ENCODE results near the gene HCK. TPM values are rescaled to one million over a fixed set of nuclear protein-coding genes. Genes with fewer than 3 reads are reported as not detected.

The HCK gene
- total RNA-seq, 1 donor from 2014 or later = under 0.01 TPM

DNA sequence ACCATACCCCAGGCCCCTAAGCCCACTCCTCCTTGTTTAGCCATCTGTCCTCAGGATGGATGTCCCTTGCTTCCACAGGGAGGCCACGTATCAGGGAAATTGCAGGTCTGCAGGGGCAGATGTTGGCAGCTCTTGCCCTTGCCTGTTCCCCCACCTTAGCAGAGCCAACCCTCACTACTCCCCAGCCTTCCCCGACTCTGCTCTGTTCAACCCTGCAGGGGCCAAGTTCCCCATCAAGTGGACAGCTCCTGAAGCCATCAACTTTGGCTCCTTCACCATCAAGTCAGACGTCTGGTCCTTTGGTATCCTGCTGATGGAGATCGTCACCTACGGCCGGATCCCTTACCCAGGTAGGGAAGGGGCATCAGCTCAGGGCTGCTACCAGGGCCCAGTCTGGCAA, 46.7 kb downstream of the HCK start:
- Histone ChIP-seq H3K4me3 (ENCODE audit: low read depth, low read length) (no peak overlapping the region), H3K36me3 (ENCODE audit: control insufficient read depth, insufficient read depth, low read length) (no peaks in the 10 kb centered on the region), H3K27me3 (ENCODE audit: control insufficient read depth, insufficient read depth, low read length) (no peaks in the 10 kb centered on the region)
- DNase-seq (ENCODE audit: low read depth) = no peak
- FAIRE-seq = no peak
- TF ChIP-seq, protein P1, sequence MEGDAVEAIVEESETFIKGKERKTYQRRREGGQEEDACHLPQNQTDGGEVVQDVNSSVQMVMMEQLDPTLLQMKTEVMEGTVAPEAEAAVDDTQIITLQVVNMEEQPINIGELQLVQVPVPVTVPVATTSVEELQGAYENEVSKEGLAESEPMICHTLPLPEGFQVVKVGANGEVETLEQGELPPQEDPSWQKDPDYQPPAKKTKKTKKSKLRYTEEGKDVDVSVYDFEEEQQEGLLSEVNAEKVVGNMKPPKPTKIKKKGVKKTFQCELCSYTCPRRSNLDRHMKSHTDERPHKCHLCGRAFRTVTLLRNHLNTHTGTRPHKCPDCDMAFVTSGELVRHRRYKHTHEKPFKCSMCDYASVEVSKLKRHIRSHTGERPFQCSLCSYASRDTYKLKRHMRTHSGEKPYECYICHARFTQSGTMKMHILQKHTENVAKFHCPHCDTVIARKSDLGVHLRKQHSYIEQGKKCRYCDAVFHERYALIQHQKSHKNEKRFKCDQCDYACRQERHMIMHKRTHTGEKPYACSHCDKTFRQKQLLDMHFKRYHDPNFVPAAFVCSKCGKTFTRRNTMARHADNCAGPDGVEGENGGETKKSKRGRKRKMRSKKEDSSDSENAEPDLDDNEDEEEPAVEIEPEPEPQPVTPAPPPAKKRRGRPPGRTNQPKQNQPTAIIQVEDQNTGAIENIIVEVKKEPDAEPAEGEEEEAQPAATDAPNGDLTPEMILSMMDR (IDR thresholded peaks at IDR 0.05; ENCODE audit: insufficient read depth, low read length, severe bottlenecking) = no peak

DNA sequence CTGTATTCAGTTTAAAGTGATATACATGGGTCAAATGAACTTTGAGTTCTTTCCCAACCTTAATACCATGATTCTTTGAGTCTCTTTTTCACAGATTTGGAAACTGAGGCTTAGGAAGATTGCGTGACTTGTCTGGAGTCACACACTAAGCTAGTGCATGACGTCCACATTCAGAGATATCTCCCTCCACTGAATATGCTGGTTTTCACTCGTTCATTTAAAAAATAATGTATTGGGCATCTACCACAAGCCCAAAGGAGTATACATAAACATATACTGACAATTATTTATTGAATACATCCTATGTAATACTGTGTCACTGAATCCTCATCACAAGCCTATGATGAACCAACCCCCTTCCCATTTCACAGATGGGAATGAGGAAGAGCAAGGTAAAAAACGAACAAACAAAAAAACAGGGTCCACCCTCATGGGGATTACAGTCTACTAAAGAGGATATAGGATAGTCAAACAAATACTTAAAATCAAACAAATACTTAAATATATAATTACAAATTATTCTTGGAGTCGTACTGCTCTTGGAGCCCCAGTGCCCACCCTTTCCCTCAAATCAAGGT, 56.9 kb downstream of the HCK start:
- TF ChIP-seq, protein P1 (IDR thresholded peaks at IDR 0.05; ENCODE audit: insufficient read depth, low read length, severe bottlenecking) = no peak
- Histone ChIP-seq H3K27me3 (ENCODE audit: control insufficient read depth, insufficient read depth, low read length) (no peaks in the 10 kb centered on the region), H3K36me3 (ENCODE audit: control insufficient read depth, insufficient read depth, low read length) (no peaks in the 10 kb centered on the region), H3K4me3 (ENCODE audit: low read depth, low read length) (no peak overlapping the region)
- FAIRE-seq (no peak), DNase-seq (ENCODE audit: low read depth) (no peak)

DNA sequence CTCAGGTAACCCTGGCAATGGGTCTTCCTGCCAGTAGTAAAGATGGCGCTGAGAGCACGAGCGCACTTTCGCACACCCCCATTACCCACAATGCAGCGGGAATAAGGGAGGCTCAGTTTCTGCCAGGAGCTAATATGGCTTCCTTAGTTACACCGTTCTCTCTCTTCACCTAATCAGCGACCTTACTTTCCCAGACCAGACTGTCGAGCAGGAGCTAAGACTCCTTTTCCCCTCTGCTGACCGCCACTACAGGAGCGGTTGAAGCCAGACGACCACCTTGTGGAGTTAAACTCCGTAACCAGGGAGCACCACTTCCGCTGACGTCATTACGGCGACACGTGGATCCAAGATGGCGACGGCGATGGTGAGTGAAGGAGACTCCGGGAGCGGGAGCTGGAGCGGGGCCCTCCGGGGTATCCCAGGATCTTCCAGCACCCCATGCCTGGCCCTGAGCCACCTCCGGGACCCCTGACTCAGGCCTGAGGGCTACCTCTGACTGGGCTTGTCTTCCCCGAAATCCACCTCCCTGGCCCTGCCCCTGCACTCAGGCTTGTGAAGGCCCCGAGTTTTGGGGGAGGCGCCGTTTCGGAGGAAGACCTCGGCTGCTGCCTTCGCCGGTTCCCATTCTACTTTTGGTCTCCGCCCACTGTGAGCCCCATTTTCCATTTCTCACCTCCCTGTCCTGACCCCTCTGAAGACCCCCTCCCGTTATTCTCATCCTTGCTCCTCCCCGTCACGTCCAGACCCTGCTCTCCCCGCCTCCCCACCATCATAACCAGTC, 57.5 kb downstream of the HCK start, which contains the start of gene TM9SF4:
TSS of gene TM9SF4 (plus strand) at position 323 of the 781 bp plus-strand sequence. CDS start at position 350, 27 bp downstream.
- H3K4me3 ChIP-seq (ENCODE audit: low read depth, low read length) = peak within 1 kb of the TSS; percentile 58
- no peaks in the 10 kb centered on the region for H3K27me3 ChIP-seq (ENCODE audit: control insufficient read depth, insufficient read depth, low read length)
- TF ChIP-seq, protein P1 (IDR thresholded peaks at IDR 0.05; ENCODE audit: insufficient read depth, low read length, severe bottlenecking) = no peak
- H3K36me3 ChIP-seq (ENCODE audit: control insufficient read depth, insufficient read depth, low read length) = no peaks in the 10 kb centered on the region
- DNase-seq (ENCODE audit: low read depth) (peak; percentile 83), FAIRE-seq (no peak)

DNA sequence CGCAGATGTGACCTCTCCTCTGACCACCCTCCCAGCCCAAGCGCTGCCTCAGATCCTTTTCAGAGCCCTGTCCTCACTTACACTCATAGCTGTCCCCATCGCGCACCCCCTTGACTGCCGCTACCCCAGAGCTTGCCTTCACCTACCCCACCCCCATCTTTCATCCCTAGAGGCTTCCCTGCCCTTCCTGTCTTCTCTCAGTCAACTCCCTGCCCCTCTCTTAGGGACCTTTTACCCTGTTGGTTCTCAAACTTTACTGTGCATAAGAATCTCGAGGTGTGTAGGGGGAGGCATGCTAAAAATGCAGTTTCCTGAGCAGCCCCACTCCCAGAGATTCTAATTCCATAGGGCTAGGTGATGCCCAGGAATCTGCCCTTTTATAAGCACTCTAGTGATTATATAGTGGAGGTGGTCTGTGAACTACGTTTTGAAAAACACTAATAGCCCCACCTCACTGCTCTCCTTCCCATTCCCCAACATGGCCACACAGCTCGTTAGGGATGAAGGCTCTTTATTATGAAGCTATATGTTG, 58.2 kb downstream of the HCK start:
- Histone ChIP-seq H3K27me3 (ENCODE audit: control insufficient read depth, insufficient read depth, low read length) (no peaks in the 10 kb centered on the region), H3K4me3 (ENCODE audit: low read depth, low read length) (peak overlapping the region; percentile 58), H3K36me3 (ENCODE audit: control insufficient read depth, insufficient read depth, low read length) (peaks cover 1% of the 10 kb centered on the region)
- FAIRE-seq = no peak
- TF ChIP-seq, protein P1 (IDR thresholded peaks at IDR 0.05; ENCODE audit: insufficient read depth, low read length, severe bottlenecking) = no peak
- no peak for DNase-seq (ENCODE audit: low read depth)

DNA sequence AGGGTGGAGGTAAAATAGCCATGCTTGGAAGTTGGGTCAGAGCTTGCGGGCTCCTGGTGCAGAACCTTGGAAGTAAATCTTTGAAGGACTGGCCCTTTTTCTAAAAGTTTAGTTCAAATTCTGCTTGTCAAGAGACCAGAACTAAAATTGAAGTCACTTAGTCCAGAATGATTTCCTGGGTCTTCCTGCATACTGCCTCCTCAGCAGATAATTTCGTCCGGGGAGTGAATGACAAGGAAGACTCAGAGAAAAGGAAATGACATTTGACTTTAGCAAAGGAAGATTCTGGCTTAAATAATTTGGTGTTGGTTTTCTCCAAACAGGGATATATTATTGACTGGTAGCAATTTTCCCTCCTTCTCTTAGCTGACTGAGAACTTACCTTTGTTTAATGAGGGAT, 58.7 kb downstream of the HCK start:
- no peak for FAIRE-seq
- Histone ChIP-seq H3K4me3 (ENCODE audit: low read depth, low read length) (peak overlapping the region; percentile 58), H3K27me3 (ENCODE audit: control insufficient read depth, insufficient read depth, low read length) (no peaks in the 10 kb centered on the region)

More for the DNA sequence above, 58.7 kb downstream of the HCK start:
- TF ChIP-seq, protein P1 (IDR thresholded peaks at IDR 0.05; ENCODE audit: insufficient read depth, low read length, severe bottlenecking) = no peak
- peaks cover 4% of the 10 kb centered on the region for H3K36me3 ChIP-seq (ENCODE audit: control insufficient read depth, insufficient read depth, low read length)
- no peak for DNase-seq (ENCODE audit: low read depth)

All from bronchial epithelial cell (primary cell).